22Rv1 (cell line): ENCODE results near the gene FMR1.

ENCODE experiments used
- CTCF ChIP-seq: fragments of 450-650 bp; IDR thresholded peaks from 2 replicates; pipeline ENCODE4 v1.5.1; 2017; ENCODE audit warnings: mild to moderate bottlenecking
- ZFX ChIP-seq: fragments of 450-650 bp; IDR thresholded peaks from 2 replicates; pipeline ENCODE4 v1.6.1; 2017; ENCODE audit warnings: antibody characterized with exemption, borderline replicate concordance

DNA sequence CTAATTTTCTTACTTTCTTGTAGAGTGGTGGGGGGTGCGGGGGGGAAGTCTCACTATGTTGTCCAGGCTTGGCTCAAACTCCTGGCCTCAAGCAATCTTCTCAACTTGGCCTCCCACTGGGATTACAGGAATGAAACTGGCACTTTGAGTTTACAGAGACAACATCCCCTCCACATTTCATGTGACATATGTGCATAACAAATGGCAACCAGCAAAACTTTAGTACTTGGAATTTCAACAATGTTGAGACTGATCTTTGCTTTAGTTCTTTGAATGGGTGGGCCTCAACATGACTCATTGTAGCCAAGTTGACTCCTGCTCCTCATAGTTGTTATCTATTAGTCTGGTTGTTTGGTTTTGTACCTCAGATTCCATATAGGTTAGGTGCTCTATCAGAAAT is 11.4 kb upstream of the FMR1 start:
- TF ChIP-seq CTCF (no peak), ZFX (no peak)
